Activated naive CD4-positive, alpha-beta T cell treated with anti-CD3 and anti-CD28 coated beads, Interleukin-2, amount 50 U/mL, for 16 hours (primary cell): Measurements from ENCODE around the gene UBAC1.
A peak's percentile ranks its signal among the peaks of the same experiment; 100 is the strongest.

Experiments used
- DNase-seq: peaks from one replicate; pipeline ENCODE4 v3.0.0-alpha.2; 2020

Gene UBAC1

GRCh38 chr9:135993765-135994500 is 32.8 kb upstream of the UBAC1 start:
- no peak for DNase-seq

- DNase-seq = no peak
These were observed 32.2 kb upstream of the UBAC1 start for GRCh38 chr9:135993409-135993742.

GRCh38 chr9:135992486-135993408 is 31.6 kb upstream of the UBAC1 start:
- DNase-seq = peak; percentile 28

- DNase-seq = no peak
These were observed 30.6 kb upstream of the UBAC1 start for GRCh38 chr9:135991771-135992170.

- peak; percentile 41 for DNase-seq
These were observed 29.6 kb upstream of the UBAC1 start for GRCh38 chr9:135990468-135991429.

GRCh38 chr9:135989722-135990467 is 28.7 kb upstream of the UBAC1 start:
- peak; percentile 33 for DNase-seq

- DNase-seq = no peak
These were observed 28.0 kb upstream of the UBAC1 start for GRCh38 chr9:135989157-135989556.

- DNase-seq = no peak
These were observed 27.3 kb upstream of the UBAC1 start for GRCh38 chr9:135988493-135988892.

GRCh38 chr9:135987838-135988404 is 26.7 kb upstream of the UBAC1 start:
- no peak for DNase-seq

GRCh38 chr9:135986605-135987004 is 25.4 kb upstream of the UBAC1 start:
- no peak for DNase-seq

- no peak for DNase-seq
These were observed 24.7 kb upstream of the UBAC1 start for GRCh38 chr9:135985889-135986288.

- no peak for DNase-seq
These were observed 24.2 kb upstream of the UBAC1 start for GRCh38 chr9:135985459-135985774.

- DNase-seq = no peak
These were observed 23.0 kb upstream of the UBAC1 start for GRCh38 chr9:135984072-135984710.

GRCh38 chr9:135983208-135984071 is 22.3 kb upstream of the UBAC1 start:
- no peak for DNase-seq

GRCh38 chr9:135982499-135983207 is 21.5 kb upstream of the UBAC1 start:
- DNase-seq = no peak

GRCh38 chr9:135980926-135981630 is 19.9 kb upstream of the UBAC1 start:
- no peak for DNase-seq

GRCh38 chr9:135979547-135980166 is 18.5 kb upstream of the UBAC1 start:
- DNase-seq = no peak
